Neuronal stem cell (in vitro differentiated cells): ENCODE data around the gene PLEKHD1.

Source experiments
- DNase-seq: peaks from one replicate; pipeline ENCODE4 v3.0.0-alpha.2; 2013; ENCODE audit warnings: low spot score
- H2AFZ ChIP-seq: one replicate; pipeline ENCODE4 v1.6.1; 2013; ENCODE audit warnings: mild to moderate bottlenecking, low read length, inconsistent platforms
- H2AK5ac ChIP-seq: 2 replicates; pipeline ENCODE4 v1.6.1; 2013; ENCODE audit warnings: low read depth, mild to moderate bottlenecking, inconsistent platforms, low read length, moderate library complexity, mixed read lengths
- H2BK120ac ChIP-seq: 2 replicates; pipeline ENCODE4 v1.6.1; 2013; ENCODE audit warnings: low read depth, mild to moderate bottlenecking, inconsistent platforms, low read length, moderate library complexity, mixed read lengths
- H2BK12ac ChIP-seq: one replicate; pipeline ENCODE4 v1.6.1; 2013; ENCODE audit warnings: low read length, inconsistent platforms
- H2BK15ac ChIP-seq: 2 replicates; pipeline ENCODE4 v1.6.1; 2013; ENCODE audit warnings: mild to moderate bottlenecking, low read length, inconsistent platforms, mixed read lengths
- H2BK5ac ChIP-seq: one replicate; pipeline ENCODE4 v1.6.1; 2013; ENCODE audit warnings: inconsistent platforms, mild to moderate bottlenecking, low read length, moderate library complexity
- H3K14ac ChIP-seq: one replicate; pipeline ENCODE4 v1.6.1; 2013; ENCODE audit warnings: low read length, inconsistent platforms
- H3K18ac ChIP-seq: 2 replicates; pipeline ENCODE4 v1.6.1; 2013; ENCODE audit warnings: low read length, inconsistent platforms
- H3K23ac ChIP-seq: 2 replicates; pipeline ENCODE4 v1.6.1; 2013; ENCODE audit warnings: low read depth, mild to moderate bottlenecking, mixed read lengths, low read length, inconsistent platforms; ENCODE audit not compliant: poor library complexity
- H3K27ac ChIP-seq: replicated peaks from 3 replicates; pipeline ENCODE4 v1.5.1; 2013; ENCODE audit warnings: low read length, inconsistent platforms
- H3K27me3 ChIP-seq, 3 experiments: 2 replicates each; pipeline ENCODE4 v1.6.1; 2013; ENCODE audit warnings: low read length in 3 of 3, mild to moderate bottlenecking in 2 of 3, inconsistent platforms in 1 of 3, low read depth in 1 of 3, mixed read lengths in 1 of 3, moderate library complexity in 1 of 3; ENCODE audit not compliant: control insufficient read depth in 3 of 3, insufficient read depth in 3 of 3
- H3K36me3 ChIP-seq, 2 donors: replicated peaks in 1 of 2; 2 replicates each; pipeline ENCODE4 v1.6.1; 2013; ENCODE audit warnings: low read length in 2 of 2; ENCODE audit not compliant: control insufficient read depth in 2 of 2, insufficient read depth in 2 of 2
- H3K4ac ChIP-seq: 2 replicates; pipeline ENCODE4 v1.6.1; 2013; ENCODE audit warnings: inconsistent platforms, mild to moderate bottlenecking, low read length, moderate library complexity
- H3K4me1 ChIP-seq, 2 donors: 1 replicate in 1 of 2; 2 replicates in 1 of 2; pipeline ENCODE4 v1.6.1; 2013; ENCODE audit warnings: low read length in 2 of 2, low read depth in 1 of 2; ENCODE audit not compliant: control insufficient read depth in 2 of 2, insufficient read depth in 1 of 2
- H3K4me2 ChIP-seq: one replicate; pipeline ENCODE4 v1.6.1; 2013; ENCODE audit warnings: mild to moderate bottlenecking, low read length, inconsistent platforms; ENCODE audit not compliant: insufficient read depth, poor library complexity, severe bottlenecking
- H3K4me3 ChIP-seq, 2 donors: 2 replicates each; pipeline ENCODE4 v1.5.1; 2013; ENCODE audit warnings: low read length in 2 of 2, mild to moderate bottlenecking in 2 of 2, inconsistent platforms in 1 of 2, moderate library complexity in 1 of 2
- H3K79me1 ChIP-seq: one replicate; pipeline ENCODE4 v1.6.1; 2013; ENCODE audit warnings: low read depth, mild to moderate bottlenecking, inconsistent platforms, low read length, moderate library complexity
- H3K9ac ChIP-seq: one replicate; pipeline ENCODE4 v1.6.1; 2013; ENCODE audit warnings: mild to moderate bottlenecking, low read depth, low read length, inconsistent platforms; ENCODE audit not compliant: poor library complexity
- H3K9me3 ChIP-seq, 2 donors: replicated peaks in 1 of 2; 2 replicates each; pipeline versions ENCODE3 to v1.6.1; 2013; ENCODE audit warnings: low read length in 2 of 2, mild to moderate bottlenecking in 2 of 2, inconsistent platforms in 1 of 2, low read depth in 1 of 2, mixed read lengths in 1 of 2, moderate library complexity in 1 of 2; ENCODE audit not compliant: control insufficient read depth in 2 of 2, insufficient read depth in 1 of 2
- H4K8ac ChIP-seq: one replicate; pipeline ENCODE4 v1.6.1; 2013; ENCODE audit warnings: low read depth, mild to moderate bottlenecking, inconsistent platforms, low read length, moderate library complexity
- H4K91ac ChIP-seq: one replicate; pipeline ENCODE4 v1.6.1; 2013; ENCODE audit warnings: low read length, low read depth, mild to moderate bottlenecking, inconsistent platforms; ENCODE audit not compliant: poor library complexity
- WGBS, 2 donors: extraction: QIAGEN DNeasy Blood & Tissue Kit; methylation state at CpG; one replicate each; pipeline ENCODE4 v1.1.7; 2013; ENCODE audit warnings: missing lambda C conversion rate in 2 of 2, mixed read lengths in 1 of 2; ENCODE audit not compliant: insufficient read length in 2 of 2, insufficient replicate concordance in 1 of 2; ENCODE audit errors: extremely low coverage in 2 of 2; 5-methylcytosine and 5-hydroxymethylcytosine counted together

Gene PLEKHD1

GRCh38 chr14:69537900-69538299, 53.4 kb downstream of the PLEKHD1 start:
- H3K4me2 ChIP-seq: no peak overlapping the region
- no peak overlapping the region for H2BK120ac ChIP-seq
- no peaks in the 10 kb centered on the region for H3K9me3 ChIP-seq
- H3K4me3 ChIP-seq: no peak overlapping the region
- peaks cover 0 to 7% of the 10 kb centered on the region in 2 donors for H3K4me1 ChIP-seq
- H3K18ac ChIP-seq: no peak overlapping the region
- H3K23ac ChIP-seq: no peak overlapping the region
- H3K27me3 ChIP-seq: peaks cover 0 to 14% (median 0%) of the 10 kb centered on the region in 3 experiments
- no peak overlapping the region for H3K4ac ChIP-seq
- no peak overlapping the region for H3K27ac ChIP-seq
- no peak overlapping the region for H4K8ac ChIP-seq
- H3K9ac ChIP-seq: no peak overlapping the region
- no peak overlapping the region for H3K14ac ChIP-seq
- H2BK5ac ChIP-seq: no peak overlapping the region
- no peak for DNase-seq
- no peaks in the 10 kb centered on the region for H3K36me3 ChIP-seq
- H2AFZ ChIP-seq: no peak overlapping the region
- no peak overlapping the region for H2BK12ac ChIP-seq
- H2AK5ac ChIP-seq: no peak overlapping the region
- no peak overlapping the region for H4K91ac ChIP-seq
- no CpG with 5 or more reads among the region's 1 CpG for WGBS, 2 donors
- no peaks in the 10 kb centered on the region for H3K79me1 ChIP-seq
- no peak overlapping the region for H2BK15ac ChIP-seq

GRCh38 chr14:69538766-69539165, 54.2 kb downstream of the PLEKHD1 start:
- no peak overlapping the region for H3K18ac ChIP-seq
- H2BK15ac ChIP-seq: no peak overlapping the region

GRCh38 chr14:69539631-69540410, 55.3 kb downstream of the PLEKHD1 start:
- H3K9me3 ChIP-seq: no peaks in the 10 kb centered on the region
- peaks cover 0 to 7% (median 0%) of the 10 kb centered on the region in 3 experiments for H3K27me3 ChIP-seq
- H2BK5ac ChIP-seq: no peak overlapping the region
- no peak overlapping the region for H3K4ac ChIP-seq
- no peak overlapping the region for H2BK15ac ChIP-seq
- H3K4me2 ChIP-seq: no peak overlapping the region
- no peak overlapping the region for H4K8ac ChIP-seq
- H2AK5ac ChIP-seq: no peak overlapping the region
- no peak overlapping the region for H2BK120ac ChIP-seq
- no peak overlapping the region for H4K91ac ChIP-seq
- H2AFZ ChIP-seq: no peak overlapping the region
- H3K9ac ChIP-seq: no peak overlapping the region
- H3K23ac ChIP-seq: no peak overlapping the region
- H3K4me3 ChIP-seq: no peak overlapping the region
- no peak overlapping the region for H3K14ac ChIP-seq
- H3K4me1 ChIP-seq: peaks cover 7 to 20% of the 10 kb centered on the region in 2 donors
- H3K79me1 ChIP-seq: no peaks in the 10 kb centered on the region
- H3K18ac ChIP-seq: no peak overlapping the region
- H3K36me3 ChIP-seq: no peaks in the 10 kb centered on the region
- H2BK12ac ChIP-seq: no peak overlapping the region
- no peak overlapping the region for H3K27ac ChIP-seq
- no CpG with 5 or more reads among the region's 6 CpGs for WGBS, 2 donors
- DNase-seq: no peak

More at GRCh38 chr14:69538766-69539165, 54.2 kb downstream of the PLEKHD1 start:
- Histone ChIP-seq H3K4ac (no peak overlapping the region), H3K27me3 (peaks cover 0 to 9% (median 0%) of the 10 kb centered on the region in 3 experiments), H4K8ac (no peak overlapping the region), H2AK5ac (no peak overlapping the region), H2BK12ac (no peak overlapping the region), H3K4me1 (peaks cover 3 to 12% of the 10 kb centered on the region in 2 donors), H3K9me3 (no peaks in the 10 kb centered on the region), H2BK120ac (no peak overlapping the region), H3K36me3 (no peaks in the 10 kb centered on the region), H3K9ac (no peak overlapping the region), H3K4me2 (no peak overlapping the region), H3K79me1 (no peaks in the 10 kb centered on the region), H4K91ac (no peak overlapping the region), H2AFZ (no peak overlapping the region), H3K4me3 (no peak overlapping the region), H2BK5ac (no peak overlapping the region), H3K14ac (no peak overlapping the region), H3K27ac (no peak overlapping the region), H3K23ac (no peak overlapping the region)
- DNase-seq: no peak
- no CpG with 5 or more reads among the region's 1 CpG for WGBS, 2 donors

- Histone ChIP-seq H3K4ac (no peak overlapping the region), H3K14ac (no peak overlapping the region), H3K9ac (no peak overlapping the region), H3K18ac (no peak overlapping the region), H3K4me3 (no peak overlapping the region), H3K4me1 (peaks cover 7 to 18% of the 10 kb centered on the region in 2 donors), H3K79me1 (no peaks in the 10 kb centered on the region), H2BK15ac (no peak overlapping the region), H4K91ac (no peak overlapping the region), H3K4me2 (no peak overlapping the region), H3K23ac (no peak overlapping the region), H4K8ac (no peak overlapping the region), H2AK5ac (no peak overlapping the region), H2AFZ (no peak overlapping the region), H3K27me3 (peaks cover 0 to 7% (median 0%) of the 10 kb centered on the region in 3 experiments), H2BK5ac (no peak overlapping the region), H2BK120ac (no peak overlapping the region), H3K36me3 (no peaks in the 10 kb centered on the region), H3K9me3 (peaks cover 0 to 2% of the 10 kb centered on the region in 2 donors), H2BK12ac (no peak overlapping the region), H3K27ac (no peak overlapping the region)
- no CpG with 5 or more reads among the region's 5 CpGs for WGBS, 2 donors
- DNase-seq: no peak
These were observed 56.3 kb downstream of the PLEKHD1 start for GRCh38 chr14:69540654-69541335.
